Kidney (tissue), 14 donors: ENCODE results near the gene POLR2L. TPM values are rescaled to one million over a fixed set of nuclear protein-coding genes. Genes with fewer than 3 reads are reported as not detected.

Source experiments
- DNase-seq, 5 donors: peaks; one replicate each; pipeline ENCODE4 v3.0.0-alpha.2; 2013 to 2020
- FAIRE-seq: peaks from 2 replicates; lab custom pipeline; 2012; peaks lifted over from hg19 to GRCh38; lab: Jason Lieb, UNC
- H3K27ac ChIP-seq, 2 donors: one replicate each; pipeline ENCODE4 v1.7.0; 2013; ENCODE audit warnings: low read depth in 2 of 2, low read length in 2 of 2, inconsistent platforms in 1 of 2
- H3K27me3 ChIP-seq: one replicate; pipeline ENCODE4 v1.7.1; 2013; ENCODE audit warnings: low read length, inconsistent platforms; ENCODE audit not compliant: control insufficient read depth, insufficient read depth
- H3K36me3 ChIP-seq, 3 donors: one replicate each; pipeline versions ENCODE4 v1.7.0 to v1.7.1; 2013; ENCODE audit warnings: low read length in 3 of 3, control low read depth in 1 of 3, inconsistent platforms in 1 of 3; ENCODE audit not compliant: insufficient read depth in 3 of 3, control insufficient read depth in 2 of 3
- H3K4me1 ChIP-seq, 3 donors: one replicate each; pipeline versions ENCODE4 v1.7.0 to v1.7.1; 2013; ENCODE audit warnings: low read length in 3 of 3, inconsistent platforms in 1 of 3, low read depth in 1 of 3; ENCODE audit not compliant: control insufficient read depth in 2 of 3, insufficient read depth in 2 of 3
- H3K4me3 ChIP-seq, 3 donors: one replicate each; pipeline versions ENCODE4 v1.7.0 to v1.8.1; 2013; ENCODE audit warnings: low read length in 3 of 3, control low read depth in 1 of 3, inconsistent platforms in 1 of 3
- H3K9ac ChIP-seq, 3 donors: one replicate each; pipeline versions ENCODE4 v1.7.0 to v1.7.1; 2013; ENCODE audit warnings: low read length in 3 of 3, control low read depth in 1 of 3, inconsistent platforms in 1 of 3
- H3K9me3 ChIP-seq, 3 donors: one replicate each; pipeline versions ENCODE4 v1.7.0 to v1.7.1; 2013; ENCODE audit warnings: low read length in 3 of 3, control low read depth in 1 of 3, inconsistent platforms in 1 of 3; ENCODE audit not compliant: control insufficient read depth in 2 of 3, insufficient read depth in 1 of 3
- CTCF ChIP-seq: IDR thresholded peaks from 3 replicates; pipeline ENCODE4 v1.5.1; 2012; ENCODE audit warnings: mild to moderate bottlenecking, moderate library complexity, borderline replicate concordance; ENCODE audit not compliant: insufficient read depth; ENCODE audit errors: extremely low read depth
- intact Hi-C: fragments of 100-400 bp; cut with DNase I; formaldehyde crosslinking; loops from one replicate; pipeline ENCODE4 v1.11.1; 2022
- polyA plus RNA-seq: library from polyadenylated mRNA; stranded (reverse); fragments of 350-450 nt; fragmentation: Illumina TruSeq; extraction: RNeasy Lipid Tissue Mini Kit (QIAGEN cat#74804); gene quantifications from one replicate; pipeline ENCODE4 v1.2.3, GENCODE V29; 2014; ENCODE audit warnings: low read depth, low replicate concordance; ENCODE audit not compliant: insufficient read depth
- total RNA-seq: library from RNA; stranded (reverse); fragmentation: NEBNext Ultra II Directional; extraction: Animal tissue kit (Norgen Biotek cat#: 25700); gene quantifications from one replicate; pipeline ENCODE4 v1.2.1, GENCODE V29; 2021
- donor health status: control.
- donor health status: control.
- donor health status: control.
- donor health status: control.
- donor health status: control.
- donor health status: DM: yes; HTN: yes; CAD: no.
- donor health status: Normal renal cell carcinoma (clear cell type).

POLR2L gene
- total and polyA plus RNA-seq, 2 donors from 2014 or later, result 107 to 376 TPM

- H3K9ac ChIP-seq, result no peak overlapping the region
- no peak for FAIRE-seq
- intact Hi-C loops, result no loop called here
These were observed 18.1 kb upstream of the POLR2L start for GRCh38 chr11:860234-861104.

GRCh38 chr11:859394-860131, 17.2 kb upstream of the POLR2L start:
- intact Hi-C loops, result loop anchor here (10.0 kb wide), 1 partner anchor 185 kb away; no protein-coding TSS in a partner anchor
- no peak overlapping the region for H3K4me3 ChIP-seq
- no peaks in the 10 kb centered on the region for H3K9me3 ChIP-seq
- no peaks in the 10 kb centered on the region for H3K36me3 ChIP-seq
- H3K27me3 ChIP-seq, result no peaks in the 10 kb centered on the region
- no peak for FAIRE-seq
- TF ChIP-seq CTCF, result no peak
- H3K9ac ChIP-seq, result no peak overlapping the region
- peaks cover 0 to 32% (median 13%) of the 10 kb centered on the region in 3 donors for H3K4me1 ChIP-seq
- DNase-seq, result peak; percentile 59 to 95 (median 75)
- H3K27ac ChIP-seq, result no peak overlapping the region

More at GRCh38 chr11:860234-861104, 18.1 kb upstream of the POLR2L start:
- Histone ChIP-seq H3K4me1 (peaks cover 0 to 32% (median 13%) of the 10 kb centered on the region in 3 donors), H3K36me3 (no peaks in the 10 kb centered on the region), H3K9me3 (no peaks in the 10 kb centered on the region), H3K27me3 (no peaks in the 10 kb centered on the region), H3K4me3 (no peak overlapping the region), H3K27ac (no peak overlapping the region)
- TF ChIP-seq CTCF, result no peak
- no peak for DNase-seq

- peak in 1 of 5 donors; percentile 64 for DNase-seq
- H3K9ac ChIP-seq, result no peak overlapping the region
- no peaks in the 10 kb centered on the region for H3K36me3 ChIP-seq
- no peak for TF ChIP-seq CTCF
- H3K4me3 ChIP-seq, result no peak overlapping the region
- no peak overlapping the region for H3K27ac ChIP-seq
- no peak for FAIRE-seq
- no peaks in the 10 kb centered on the region for H3K27me3 ChIP-seq
- H3K9me3 ChIP-seq, result no peaks in the 10 kb centered on the region
- peaks cover 0 to 31% (median 13%) of the 10 kb centered on the region in 3 donors for H3K4me1 ChIP-seq
- intact Hi-C loops, result loop anchor here (10.0 kb wide), 1 partner anchor 186 kb away; no protein-coding TSS in a partner anchor
These were observed 16.5 kb upstream of the POLR2L start for GRCh38 chr11:858762-859339.
